Endothelial cell of umbilical vein (primary cell): ENCODE results near the gene CIBAR2. TPM values are rescaled to one million over a fixed set of nuclear protein-coding genes. Genes with fewer than 3 reads are reported as not detected.
A peak's percentile ranks its signal among the peaks of the same experiment; 100 is the strongest.

ENCODE experiments used
- Bru-seq: library from RNA; stranded (reverse); fragments of 400-500 nt; gene quantifications from one replicate; lab custom pipeline; 2021; lab: Mats Ljungman, UMichigan
- BruChase-seq, 2 experiments: library from RNA; stranded (reverse); fragments of 400-500 nt; gene quantifications; one replicate each; lab custom pipeline; 2021; lab: Mats Ljungman, UMichigan
- BruUV-seq: library from RNA; stranded (reverse); fragments of 400-500 nt; replicated peaks from 2 replicates; lab custom pipeline; 2021; lab: Mats Ljungman, UMichigan
- CTCF ChIA-PET: fragments of 300-600, 350-600 bp; sonication (Branson Sonifier 250); formaldehyde crosslinking; loops from one replicate; lab custom pipeline; 2021; ENCODE audit warnings: antibody characterized with exemption, inconsistent platforms; lab: Charles Lee
- POLR2A ChIA-PET: fragments of 300-600, 350-600 bp; sonication (Branson Sonifier 250); formaldehyde crosslinking; loops from one replicate; lab custom pipeline; 2021; ENCODE audit warnings: antibody characterized with exemption, inconsistent platforms; lab: Charles Lee
- DNase-seq: peaks from one replicate; pipeline ENCODE4 v3.0.0-alpha.2; 2011; ENCODE audit warnings: low read depth, low spot score
- FAIRE-seq: peaks from 2 replicates; lab custom pipeline; 2011; peaks lifted over from hg19 to GRCh38; lab: Jason Lieb, UNC
- H2AFZ ChIP-seq: 2 replicates; pipeline ENCODE4 v1.6.0; 2012; ENCODE audit warnings: low read depth, low read length, control low read depth, inconsistent platforms
- H3K27ac ChIP-seq: 2 replicates; pipeline ENCODE4 v1.5.1; 2011; ENCODE audit warnings: low read depth, mild to moderate bottlenecking, control low read depth, low read length, moderate library complexity; ENCODE audit not compliant: insufficient read depth
- H3K27me3 ChIP-seq, 2 experiments: 2 replicates each; pipeline versions ENCODE4 v1.6.0 to v1.6.1; 2011; ENCODE audit warnings: low read length in 2 of 2, mixed read lengths in 1 of 2; ENCODE audit not compliant: control insufficient read depth in 2 of 2, insufficient read depth in 2 of 2
- H3K36me3 ChIP-seq, 2 experiments: 2 replicates in 1 of 2; 3 replicates in 1 of 2; pipeline ENCODE4 v1.5.1; 2011; ENCODE audit warnings: low read length in 2 of 2, mild to moderate bottlenecking in 1 of 2, moderate library complexity in 1 of 2; ENCODE audit not compliant: control insufficient read depth in 2 of 2, insufficient read depth in 2 of 2; ENCODE audit errors: extremely low read depth in 1 of 2
- H3K4me1 ChIP-seq: 3 replicates; pipeline ENCODE4 v1.5.1; 2011; ENCODE audit warnings: mild to moderate bottlenecking, low read length; ENCODE audit not compliant: control insufficient read depth, insufficient read depth; ENCODE audit errors: extremely low read depth
- H3K4me2 ChIP-seq: 2 replicates; pipeline ENCODE4 v1.6.1; 2011; ENCODE audit warnings: low read length, control low read depth, mixed read lengths; ENCODE audit not compliant: insufficient read depth
- H3K4me3 ChIP-seq, 3 experiments: fragments of 200-600 bp in 1 of 3; sonication (generic), shearing (Covaris generic) in 1 of 3; replicated peaks in 1 of 3; 2 replicates each; pipeline ENCODE4 v1.5.1; 2011 to 2016; ENCODE audit warnings: control low read depth in 3 of 3, low read length in 3 of 3, mild to moderate bottlenecking in 2 of 3, inconsistent platforms in 1 of 3, low read depth in 1 of 3, moderate library complexity in 1 of 3; ENCODE audit not compliant: insufficient read depth in 1 of 3
- H3K79me2 ChIP-seq: 2 replicates; pipeline ENCODE4 v1.6.0; 2012; ENCODE audit warnings: low read length, inconsistent platforms; ENCODE audit not compliant: control insufficient read depth, insufficient read depth
- H3K9ac ChIP-seq: replicated peaks from 2 replicates; pipeline ENCODE3; 2011; ENCODE audit warnings: low read length, control low read depth; ENCODE audit not compliant: insufficient read depth; ENCODE audit errors: extremely low read depth
- H3K9me1 ChIP-seq: replicated peaks from 3 replicates; pipeline ENCODE4 v1.6.0; 2011; ENCODE audit warnings: mild to moderate bottlenecking, low read length; ENCODE audit not compliant: control insufficient read depth, insufficient read depth; ENCODE audit errors: extremely low read depth
- H3K9me3 ChIP-seq: replicated peaks from 2 replicates; pipeline ENCODE4 v1.5.1; 2012; ENCODE audit warnings: low read length, inconsistent platforms; ENCODE audit not compliant: control insufficient read depth, insufficient read depth
- H4K20me1 ChIP-seq: replicated peaks from 2 replicates; pipeline ENCODE3; 2011; ENCODE audit warnings: mild to moderate bottlenecking, low read length; ENCODE audit not compliant: control insufficient read depth, insufficient read depth; ENCODE audit errors: extremely low read depth
- CTCF ChIP-seq, 2 donors: IDR thresholded peaks; 1 replicate in 1 of 2; 2 replicates in 1 of 2; pipeline ENCODE4 v1.5.1; 2011; ENCODE audit warnings: low read length in 2 of 2, mild to moderate bottlenecking in 2 of 2, moderate library complexity in 2 of 2, control low read depth in 1 of 2, inconsistent platforms in 1 of 2, low read depth in 1 of 2; ENCODE audit not compliant: insufficient read depth in 1 of 2; ENCODE audit errors: extremely low read depth in 1 of 2
- EZH2 ChIP-seq: IDR thresholded peaks from 2 replicates; pipeline ENCODE4 v1.6.1; 2012; ENCODE audit warnings: borderline replicate concordance, low read depth, mild to moderate bottlenecking, moderate library complexity, low read length, inconsistent platforms; ENCODE audit not compliant: severe bottlenecking
- FOS ChIP-seq: IDR thresholded peaks from 2 replicates; pipeline ENCODE4 v1.6.1; 2011; ENCODE audit warnings: mild to moderate bottlenecking, low read length, moderate library complexity, borderline replicate concordance; ENCODE audit not compliant: insufficient read depth
- GATA2 ChIP-seq: IDR thresholded peaks from 2 replicates; pipeline ENCODE4 v1.7.0; 2011; ENCODE audit warnings: low read depth, mild to moderate bottlenecking, moderate library complexity, mixed read lengths, low read length; ENCODE audit not compliant: insufficient read length, insufficient read depth
- JUN ChIP-seq: IDR thresholded peaks from 2 replicates; pipeline ENCODE4 v1.6.1; 2011; ENCODE audit warnings: borderline replicate concordance, low read depth; ENCODE audit not compliant: insufficient read length, insufficient read depth
- MYC ChIP-seq: IDR thresholded peaks from one replicate; pipeline ENCODE4 v1.6.1; 2011; ENCODE audit warnings: mild to moderate bottlenecking, low read depth, low read length
- POLR2A ChIP-seq: IDR thresholded peaks from 2 replicates; pipeline ENCODE4 v1.6.1; 2012; ENCODE audit warnings: low read depth, mild to moderate bottlenecking, control low read depth, low read length
- POLR2AphosphoS5 ChIP-seq: IDR thresholded peaks from 2 replicates; pipeline ENCODE4 v1.6.1; 2012; ENCODE audit warnings: low read depth, mild to moderate bottlenecking, control low read depth, low read length, moderate library complexity; ENCODE audit not compliant: insufficient read depth
- dilution Hi-C: fragments of 300-500 bp; cut with MboI; formaldehyde crosslinking; loops from one replicate; pipeline ENCODE4 v1.15.0; 2019; ENCODE audit warnings: low sequenced_read_pairs; ENCODE audit not compliant: extremely low pct_ligation_motif_present
- intact Hi-C: fragments of 100-400 bp; cut with micrococcal nuclease; formaldehyde crosslinking; loops from one replicate; pipeline ENCODE4 v1.10.0; 2022
- long read RNA-seq: library from polyadenylated mRNA; stranded (forward); transcript quantifications from one replicate; pipeline ENCODE4 v2.0.0, GENCODE V29; 2021
- polyA minus RNA-seq, 3 experiments: library from RNA; depleted of rRNA, polyadenylated mRNA; stranded (reverse); fragments of >200 nt; gene quantifications; 1 replicate in 1 of 3; 2 replicates in 2 of 3; pipeline ENCODE4 v1.2.3, GENCODE V29; 2011
- polyA plus RNA-seq, 4 experiments: library from polyadenylated mRNA; depleted of rRNA in 3 of 4; stranded (reverse) in 3 of 4; unstranded in 1 of 4; fragments of >200 nt; gene quantifications; 2 replicates each; pipeline versions ENCODE4 v1.2.1 to v1.2.3, GENCODE V29; 2011 to 2012; ENCODE audit warnings: missing spikeins in 1 of 4
- total RNA-seq: library from RNA; stranded (reverse); gene quantifications from 2 replicates; pipeline ENCODE4 v1.2.3, GENCODE V29; 2021
- TF ChIP-seq, protein P1 (sequence below): IDR thresholded peaks from 2 replicates; pipeline ENCODE4 v1.6.1; 2011; ENCODE audit not compliant: insufficient read depth, insufficient read length

Gene CIBAR2
- total RNA-seq (not detected in 2 replicates), polyA plus RNA-seq (0.07 and 0.30 TPM in 2 replicates), polyA minus RNA-seq (not detected in 2 replicates), Bru-seq, nascent RNA (percentile 10 among the genes with signal in this experiment), BruChase-seq, experiment 1, labeled RNA remaining after a 6-hour chase (percentile 19 among the genes with signal in this experiment), BruChase-seq, experiment 2, labeled RNA remaining after a 2-hour chase (percentile 7 among the genes with signal in this experiment)
- polyA plus RNA-seq (2011; cell fraction: cytosol; rRNA removed): 0.13 TPM in 1 of 2 replicates, not detected in the other
- polyA plus RNA-seq (2011; cell fraction: nucleus; rRNA removed): 2.5 and 3.1 TPM in 2 replicates
- polyA plus RNA-seq (2012): 0.15 and 0.23 TPM in 2 replicates
- polyA minus RNA-seq (2011; cell fraction: cytosol; rRNA and poly(A)+ RNA removed): not detected
- 0.38 TPM in 1 of 2 replicates, not detected in the other for polyA minus RNA-seq (2011; cell fraction: nucleus; rRNA and poly(A)+ RNA removed)
- long read RNA-seq: 0 reads

- Histone ChIP-seq H3K9me1 (no peaks in the 10 kb centered on the region), H3K79me2 (no peaks in the 10 kb centered on the region), H3K27ac (no peak within 1 kb of the TSS), H3K4me2 (no peak within 1 kb of the TSS), H4K20me1 (no peaks in the 10 kb centered on the region), H3K4me3 (no peak within 1 kb of the TSS), H3K36me3 (no peaks in the 10 kb centered on the region), H3K4me1 (no peaks in the 10 kb centered on the region), H3K27me3 (no peaks in the 10 kb centered on the region), H3K9me3 (no peaks in the 10 kb centered on the region), H2AFZ (no peak within 1 kb of the TSS), H3K9ac (no peak within 1 kb of the TSS)
- BruUV-seq: no TSS peak
- POLR2A ChIA-PET: no interaction called here
- dilution Hi-C loops (no loop called here), intact Hi-C loops (loop anchor here (10.0 kb wide), 1 partner anchor 222 kb away; no protein-coding TSS in a partner anchor)
- DNase-seq: no peak
- no peak for TF ChIP-seq GATA2
- TF ChIP-seq, protein P1, sequence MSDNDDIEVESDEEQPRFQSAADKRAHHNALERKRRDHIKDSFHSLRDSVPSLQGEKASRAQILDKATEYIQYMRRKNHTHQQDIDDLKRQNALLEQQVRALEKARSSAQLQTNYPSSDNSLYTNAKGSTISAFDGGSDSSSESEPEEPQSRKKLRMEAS: no peak
- no peak for TF ChIP-seq CTCF (IDR thresholded peaks at IDR 0.05; ENCODE audit: extremely low read depth in 1 of 2, insufficient read depth in 1 of 2, low read depth in 1 of 2, low read length in 2 of 2)
- TF ChIP-seq POLR2A: no peak
- no peak for TF ChIP-seq FOS
- no peak for TF ChIP-seq EZH2
- no peak for TF ChIP-seq JUN
- no peak for TF ChIP-seq MYC
- no peak for TF ChIP-seq POLR2AphosphoS5
- CTCF ChIA-PET: interaction anchor here (0.6 to 2.3 kb wide), 6 partner anchors 17 to 504 kb away, joined by 3 to 6 read pairs (median 3); no protein-coding TSS in a partner anchor
- no peak for FAIRE-seq
Observed at GRCh38 chr16:85112364-85112763, at the start of gene CIBAR2. Gene CIBAR2, minus strand, starts transcription at chr16:85112472. Its CDS starts 120 bp downstream, at chr16:85112352.
